KOPT-K1 (cell line): ENCODE measurements around the gene EIPR1.

ENCODE experiments used
- H3K27ac ChIP-seq: fragments of 200-600 bp; sonication (generic); 2 replicates; pipeline ENCODE4 v1.5.1; 2016; ENCODE audit warnings: antibody characterized with exemption, mild to moderate bottlenecking, low read depth, low read length; ENCODE audit not compliant: poor library complexity, severe bottlenecking
- H3K36me3 ChIP-seq: fragments of 200-600 bp; sonication (generic); 2 replicates; pipeline ENCODE4 v1.5.1; 2017; ENCODE audit warnings: antibody characterized with exemption, mild to moderate bottlenecking, low read length, moderate library complexity; ENCODE audit not compliant: insufficient read depth
- H3K9me3 ChIP-seq: fragments of 200-600 bp; sonication (generic); 2 replicates; pipeline ENCODE4 v1.5.1; 2017; ENCODE audit warnings: antibody characterized with exemption, low read length, mild to moderate bottlenecking; ENCODE audit not compliant: insufficient read depth, poor library complexity, severe bottlenecking

The EIPR1 gene

GRCh38 chr2:3316456-3317276 lies 61.0 kb downstream of the EIPR1 start:
- H3K9me3 ChIP-seq: no peaks in the 10 kb centered on the region
- peaks cover 32% of the 10 kb centered on the region for H3K36me3 ChIP-seq
- H3K27ac ChIP-seq: no peak overlapping the region

DNA sequence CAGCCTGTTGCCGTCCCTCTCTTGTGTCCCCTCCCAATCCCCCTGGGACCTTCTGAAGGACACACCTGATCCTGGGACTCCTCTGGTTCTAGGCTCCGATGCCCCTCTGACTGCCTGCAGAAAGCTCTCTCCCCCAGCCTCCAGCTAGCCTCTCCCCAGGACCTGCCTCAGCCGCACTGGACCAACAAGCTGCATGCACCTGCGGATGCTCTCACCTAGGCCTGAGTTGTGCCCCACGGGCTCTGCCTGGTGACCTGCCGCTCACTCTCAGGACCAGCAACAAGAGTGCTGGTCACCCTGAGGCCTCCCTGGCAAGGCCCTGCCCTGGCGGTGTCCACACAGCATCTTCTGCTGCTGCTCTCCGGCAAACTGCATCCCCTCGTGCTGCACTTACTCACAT lies 63.0 kb downstream of the EIPR1 start:
- no peak overlapping the region for H3K27ac ChIP-seq

DNA sequence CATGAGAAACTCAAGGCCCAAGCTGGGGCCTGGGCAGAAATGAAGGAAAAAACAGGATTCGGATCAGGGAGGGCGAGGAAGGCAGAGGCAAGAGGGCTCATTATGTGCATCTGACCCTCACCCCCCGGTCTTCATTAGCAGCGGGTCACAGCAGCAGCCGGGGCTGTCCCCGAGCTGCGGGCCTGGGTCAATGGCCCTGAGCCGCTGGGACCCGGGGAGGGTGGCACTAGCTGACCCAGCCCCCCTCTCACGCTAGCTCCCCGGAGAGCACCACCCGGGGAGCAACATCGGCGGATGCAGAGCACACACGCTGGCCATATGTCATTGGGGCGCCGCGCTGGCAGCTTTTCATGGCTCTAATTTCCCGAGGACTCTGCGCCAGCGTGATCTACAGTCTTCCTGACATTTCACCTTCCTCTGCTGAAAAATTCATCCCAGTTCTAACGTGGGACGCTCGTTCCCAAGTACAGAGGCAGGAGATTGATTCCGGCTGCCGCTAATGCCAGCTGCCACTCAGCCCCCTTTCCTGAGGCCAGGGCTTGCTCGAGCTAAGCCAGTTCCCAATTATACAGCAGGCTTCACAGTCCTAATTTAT lies 63.7 kb downstream of the EIPR1 start:
- no peak overlapping the region for H3K27ac ChIP-seq
- H3K9me3 ChIP-seq: no peaks in the 10 kb centered on the region
- H3K36me3 ChIP-seq: peaks cover 17% of the 10 kb centered on the region

More for the DNA sequence above, 63.0 kb downstream of the EIPR1 start:
- Histone ChIP-seq H3K9me3 (no peaks in the 10 kb centered on the region), H3K36me3 (peaks cover 17% of the 10 kb centered on the region)

GRCh38 chr2:3312576-3313345 lies 64.9 kb downstream of the EIPR1 start:
- no peaks in the 10 kb centered on the region for H3K9me3 ChIP-seq
- no peak overlapping the region for H3K27ac ChIP-seq
- peaks cover 6% of the 10 kb centered on the region for H3K36me3 ChIP-seq

DNA sequence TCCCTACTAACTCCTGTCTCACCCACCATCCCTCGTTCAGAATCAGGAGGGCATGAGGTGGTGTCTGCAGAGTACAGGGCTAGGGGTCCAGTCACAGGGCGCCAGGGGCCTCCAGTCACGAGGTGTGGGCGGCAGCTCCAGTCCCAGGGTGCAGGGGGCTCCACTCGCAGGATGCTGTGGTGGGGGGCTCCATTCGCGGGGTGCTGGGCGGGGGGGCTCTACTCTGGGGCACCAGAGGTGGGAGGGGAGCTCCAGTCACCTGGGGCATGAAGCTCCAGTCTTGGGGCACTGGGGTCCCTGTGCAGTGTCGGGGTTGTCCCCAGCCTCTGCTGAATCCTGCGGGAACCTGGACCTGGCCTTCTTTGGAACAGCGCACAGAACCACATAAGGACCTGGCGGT lies 66.0 kb downstream of the EIPR1 start:
- no peaks in the 10 kb centered on the region for H3K9me3 ChIP-seq
- no peaks in the 10 kb centered on the region for H3K36me3 ChIP-seq
- H3K27ac ChIP-seq: no peak overlapping the region

DNA sequence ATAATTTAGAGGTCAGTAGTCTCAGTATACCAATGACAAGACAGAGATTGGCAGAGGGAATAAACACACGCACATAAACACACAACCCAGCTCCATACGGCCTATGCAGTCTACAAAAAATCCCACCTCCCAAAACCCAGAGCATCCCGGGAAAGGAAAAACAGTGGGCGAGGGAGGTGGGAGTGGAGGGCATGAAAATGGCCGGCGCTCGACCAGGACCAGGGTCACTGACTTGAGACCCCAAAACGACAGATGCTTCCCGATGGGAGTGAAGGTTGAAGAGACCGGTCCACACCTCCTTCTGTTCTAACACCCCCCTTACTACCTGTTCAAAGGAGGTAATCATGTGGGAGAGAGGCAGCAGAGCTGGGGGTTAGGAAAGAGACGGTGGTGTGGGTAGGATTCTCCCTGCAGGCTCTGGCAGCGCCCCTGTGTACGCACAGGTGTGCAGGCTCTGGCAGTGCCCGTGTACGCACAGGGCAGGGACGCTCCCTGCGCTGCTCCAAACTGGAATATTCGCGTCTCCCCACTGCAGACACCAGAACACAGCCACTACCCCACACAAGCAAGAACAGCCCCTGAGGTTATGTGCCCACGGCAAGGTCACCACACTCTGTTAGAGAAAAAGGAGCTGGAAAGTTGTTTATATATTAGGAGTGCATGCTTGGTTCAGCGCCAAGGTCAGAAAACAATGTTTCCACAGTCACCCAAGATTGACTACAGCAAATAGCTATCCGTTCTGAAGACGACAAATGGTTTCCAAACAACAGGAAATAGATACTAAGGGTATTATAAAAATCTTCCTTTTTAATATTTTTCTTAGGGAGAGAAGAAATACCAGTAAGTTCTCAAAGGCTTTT lies 67.9 kb downstream of the EIPR1 start:
- H3K27ac ChIP-seq: no peak overlapping the region
- H3K9me3 ChIP-seq: no peaks in the 10 kb centered on the region
- no peaks in the 10 kb centered on the region for H3K36me3 ChIP-seq

- Histone ChIP-seq H3K36me3 (peaks cover 5% of the 10 kb centered on the region), H3K9me3 (no peaks in the 10 kb centered on the region), H3K27ac (no peak overlapping the region)
Observed at GRCh38 chr2:3307901-3308300, 69.7 kb downstream of the EIPR1 start.

DNA sequence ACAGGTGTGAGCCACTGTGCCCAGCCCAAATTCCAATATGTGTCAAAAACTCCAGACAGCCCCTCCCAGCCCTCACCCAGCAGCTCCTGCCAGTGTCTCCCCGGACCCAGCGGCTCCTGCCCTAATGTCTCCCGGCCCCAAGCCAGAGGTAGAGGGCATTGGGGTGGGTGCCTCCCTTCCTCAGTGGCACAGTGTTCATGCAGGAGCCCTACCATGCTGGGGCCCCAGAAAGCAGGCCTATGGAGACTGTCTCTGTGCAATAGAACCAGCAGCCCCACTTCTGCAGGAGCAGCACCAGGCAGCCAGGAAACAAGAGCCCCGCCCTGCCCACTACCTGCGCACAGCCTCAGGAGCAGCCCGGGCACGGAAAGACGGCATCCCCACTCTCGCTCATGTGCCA lies 70.4 kb downstream of the EIPR1 start:
- Histone ChIP-seq H3K9me3 (no peaks in the 10 kb centered on the region), H3K36me3 (peaks cover 11% of the 10 kb centered on the region), H3K27ac (no peak overlapping the region)

DNA sequence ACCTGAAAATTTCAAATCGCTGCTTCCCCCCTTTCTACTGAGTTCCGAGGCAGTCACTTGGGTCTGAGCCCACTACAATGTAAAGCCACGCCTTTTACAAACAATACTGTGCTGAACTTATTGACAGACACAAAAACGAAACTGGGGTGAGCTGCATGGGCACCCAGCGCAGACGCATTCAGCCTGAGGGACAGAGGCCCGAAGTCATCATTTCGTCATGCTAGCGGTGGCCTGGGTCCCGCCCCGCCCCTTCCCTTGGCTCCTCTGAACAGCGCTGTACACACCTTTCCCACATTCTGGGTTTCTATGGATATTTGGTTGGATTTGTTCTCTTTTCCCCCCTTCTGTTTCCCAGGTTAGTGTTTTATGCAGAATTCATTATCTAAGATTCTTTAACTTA lies 71.7 kb downstream of the EIPR1 start:
- Histone ChIP-seq H3K9me3 (no peaks in the 10 kb centered on the region), H3K27ac (no peak overlapping the region), H3K36me3 (peaks cover 21% of the 10 kb centered on the region)

DNA sequence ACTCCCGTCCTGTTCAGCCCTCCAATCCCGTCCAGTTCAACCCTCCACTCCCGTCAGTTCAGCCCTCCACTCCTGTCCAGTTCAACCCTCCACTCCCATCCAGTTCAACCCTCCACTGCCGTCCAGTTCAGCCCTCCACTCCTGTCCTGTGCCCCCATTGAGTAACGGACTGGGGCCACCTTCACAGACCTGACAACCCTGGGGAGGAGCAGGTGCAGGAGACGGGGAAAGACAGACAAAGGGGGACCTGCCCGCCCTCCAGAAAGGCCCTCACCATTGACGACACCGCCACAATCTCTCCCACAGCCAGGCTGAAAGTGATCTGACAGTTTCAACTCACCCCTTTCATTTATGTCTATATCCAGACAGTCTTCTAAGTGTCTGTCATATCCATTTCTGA lies 72.2 kb downstream of the EIPR1 start:
- H3K9me3 ChIP-seq: no peaks in the 10 kb centered on the region
- H3K36me3 ChIP-seq: peaks cover 26% of the 10 kb centered on the region
- no peak overlapping the region for H3K27ac ChIP-seq

GRCh38 chr2:3303583-3304406 lies 73.8 kb downstream of the EIPR1 start:
- Histone ChIP-seq H3K27ac (no peak overlapping the region), H3K36me3 (peaks cover 32% of the 10 kb centered on the region)

DNA sequence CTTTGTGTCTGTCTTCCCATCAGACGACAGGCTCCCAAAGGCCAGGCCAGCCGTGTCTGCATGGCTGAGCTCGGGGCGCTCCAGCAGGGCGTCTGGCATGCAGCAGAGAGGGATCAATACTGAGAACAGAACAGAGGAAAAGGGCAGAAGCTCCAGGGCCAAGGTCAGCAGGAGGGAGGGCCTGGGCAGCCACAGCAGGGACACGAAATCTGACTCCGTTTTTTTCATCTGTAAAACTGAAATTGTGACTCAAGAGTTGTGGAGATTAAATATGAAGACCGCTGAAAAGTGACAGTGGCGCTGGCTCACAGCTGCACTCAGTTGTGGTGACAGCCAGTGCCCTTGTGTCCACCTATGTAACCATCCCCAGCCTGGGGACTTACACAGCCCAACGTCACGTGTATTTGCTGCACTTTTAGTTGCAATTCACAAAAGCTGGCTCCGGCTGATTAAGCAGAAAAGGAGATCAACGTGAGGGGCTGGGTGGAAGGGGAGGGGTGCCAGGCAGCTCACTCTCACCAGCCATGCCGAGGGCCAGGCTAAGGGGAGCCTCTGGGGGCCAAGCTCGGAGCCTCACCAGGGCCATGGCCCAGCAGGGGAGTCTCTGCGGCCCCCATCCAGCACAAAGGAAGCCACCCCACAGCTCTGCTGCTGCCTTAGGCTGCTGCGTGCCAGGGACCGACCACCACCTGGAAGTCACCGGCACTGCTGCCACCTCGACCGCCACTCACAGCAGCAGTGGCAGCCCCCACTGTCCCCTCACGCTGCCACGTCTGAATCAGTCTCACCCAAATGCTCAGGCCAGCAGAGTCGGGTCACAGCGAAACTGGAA lies 74.7 kb downstream of the EIPR1 start:
- Histone ChIP-seq H3K36me3 (peaks cover 40% of the 10 kb centered on the region), H3K9me3 (no peaks in the 10 kb centered on the region), H3K27ac (no peak overlapping the region)

More at GRCh38 chr2:3303583-3304406, 73.8 kb downstream of the EIPR1 start:
- no peaks in the 10 kb centered on the region for H3K9me3 ChIP-seq

GRCh38 chr2:3302421-3302750 lies 75.2 kb downstream of the EIPR1 start:
- Histone ChIP-seq H3K36me3 (peaks cover 40% of the 10 kb centered on the region), H3K9me3 (no peaks in the 10 kb centered on the region), H3K27ac (no peak overlapping the region)
